NB4 (cell line): Measurements from ENCODE around the gene RINL.

Source experiments
- CTCF ChIP-seq: IDR thresholded peaks from one replicate; pipeline ENCODE4 v1.5.1; 2012; ENCODE audit warnings: low read depth, low read length
- MAX ChIP-seq: IDR thresholded peaks from 2 replicates; pipeline ENCODE4 v1.6.1; 2011; ENCODE audit warnings: low read depth, low read length
- MYC ChIP-seq: IDR thresholded peaks from 2 replicates; pipeline ENCODE4 v1.6.1; 2011; ENCODE audit warnings: low read depth, low read length
- POLR2A ChIP-seq: IDR thresholded peaks from 2 replicates; pipeline ENCODE4 v1.6.1; 2011; ENCODE audit warnings: mild to moderate bottlenecking; ENCODE audit not compliant: insufficient read length; ENCODE audit errors: extremely low read depth

GRCh38 chr19:38833092-38833425 is 45.0 kb downstream of the RINL start:
- TF ChIP-seq POLR2A (no peak), MAX (no peak), CTCF (no peak), MYC (no peak)
